ENCODE data around the gene FBXO22. TPM values are rescaled to one million over a fixed set of nuclear protein-coding genes. Genes with fewer than 3 reads are reported as not detected.
"Not testable (repeated sequence)": the region's sequence is repeated elsewhere in the genome, so short reads cannot be mapped to it uniquely, and the experiment has no call there.

Gene FBXO22
- total RNA-seq, 1 donor from 2014 or later, result 29.1 TPM

DNA sequence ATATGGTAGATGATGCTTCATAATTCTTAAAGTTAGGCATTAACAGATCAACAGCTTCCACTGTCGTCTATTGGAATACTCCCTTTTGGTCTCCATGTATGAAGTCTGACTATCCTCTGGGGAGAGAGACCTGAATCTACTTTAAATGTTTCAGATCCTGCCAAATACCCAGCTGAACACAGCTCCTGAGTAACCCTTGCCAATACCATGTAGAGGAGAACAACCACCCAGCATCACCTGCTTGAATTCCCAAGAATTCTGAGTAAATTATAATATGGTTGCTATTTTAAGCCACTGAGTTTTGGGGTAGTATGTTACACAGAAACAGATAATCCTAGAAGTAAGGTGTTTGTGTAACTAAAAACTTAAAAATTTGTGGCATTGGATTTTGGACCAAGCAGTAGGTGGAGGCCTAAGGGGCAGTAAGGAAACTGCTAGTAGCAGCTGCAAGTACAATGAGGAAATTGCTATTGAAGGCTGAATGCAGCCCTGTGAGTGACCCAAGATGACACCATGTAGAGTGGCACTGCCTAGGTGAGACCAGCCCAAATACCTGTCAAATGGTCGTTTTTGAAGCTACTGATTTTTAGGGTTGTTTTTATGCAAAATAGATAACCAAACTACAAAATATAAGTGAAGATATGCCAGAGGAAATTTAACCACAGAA is 77.6 kb downstream of the FBXO22 start:
- no peak for DNase-seq (ENCODE audit: low spot score)

DNA sequence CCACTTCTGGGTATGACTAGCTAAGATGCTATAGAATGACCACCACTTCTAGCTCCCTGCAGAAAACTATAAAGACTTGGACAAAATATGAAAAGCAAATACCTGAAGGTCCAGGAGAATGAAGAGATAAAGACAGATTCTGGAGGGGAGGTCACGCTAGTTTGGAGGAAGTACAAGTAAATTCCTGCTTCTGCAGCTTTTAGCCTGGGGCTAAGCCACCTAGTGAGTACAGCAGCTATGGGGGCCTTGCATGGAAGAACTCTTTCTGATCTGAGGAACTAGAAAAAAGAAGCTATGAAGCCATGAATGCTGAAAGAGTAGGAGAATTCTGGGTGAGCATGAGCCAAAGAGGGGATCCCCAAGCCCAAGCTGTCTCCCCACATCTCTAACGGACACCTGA is 78.8 kb downstream of the FBXO22 start:
- DNase-seq (ENCODE audit: low spot score), result no peak

DNA sequence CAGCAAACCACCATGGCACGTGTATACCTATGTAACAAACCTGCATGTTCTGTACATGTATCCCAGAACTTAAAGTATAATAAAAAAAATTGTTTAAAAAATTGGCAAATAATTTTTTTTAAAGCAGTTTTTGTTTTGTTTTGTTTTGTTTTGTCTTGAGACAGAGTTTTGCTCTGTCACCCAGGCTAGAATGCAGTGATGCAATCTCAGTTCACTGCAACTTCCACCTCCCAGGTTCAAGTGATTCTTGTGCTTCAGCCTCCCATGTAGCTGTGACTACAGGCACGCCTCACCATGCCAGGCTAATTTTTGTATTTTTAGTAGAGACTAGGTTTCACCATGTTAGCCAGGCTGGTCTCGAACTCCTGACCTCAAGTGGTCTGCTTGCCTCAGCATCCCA is 81.0 kb downstream of the FBXO22 start:
- not testable (repeated sequence) for DNase-seq (ENCODE audit: low spot score)

DNA sequence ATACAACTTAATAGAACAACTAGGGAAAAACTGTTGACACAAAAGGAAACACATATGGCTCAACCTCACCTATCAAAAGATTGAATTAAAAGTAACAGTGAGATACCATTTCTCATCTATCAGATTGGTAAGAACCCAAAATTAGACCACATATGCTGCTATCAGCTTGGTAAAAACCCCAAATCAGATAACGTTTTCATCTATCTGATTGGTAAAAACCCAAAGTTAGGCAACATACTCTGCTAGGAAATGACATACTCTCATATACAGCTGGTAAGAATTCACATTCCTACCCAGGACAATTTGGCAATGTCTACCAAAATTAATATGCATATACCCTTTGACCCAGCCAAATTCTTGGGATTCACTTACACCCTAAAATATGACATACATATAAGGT is 82.3 kb downstream of the FBXO22 start:
- no peak for DNase-seq (ENCODE audit: low spot score)

DNA sequence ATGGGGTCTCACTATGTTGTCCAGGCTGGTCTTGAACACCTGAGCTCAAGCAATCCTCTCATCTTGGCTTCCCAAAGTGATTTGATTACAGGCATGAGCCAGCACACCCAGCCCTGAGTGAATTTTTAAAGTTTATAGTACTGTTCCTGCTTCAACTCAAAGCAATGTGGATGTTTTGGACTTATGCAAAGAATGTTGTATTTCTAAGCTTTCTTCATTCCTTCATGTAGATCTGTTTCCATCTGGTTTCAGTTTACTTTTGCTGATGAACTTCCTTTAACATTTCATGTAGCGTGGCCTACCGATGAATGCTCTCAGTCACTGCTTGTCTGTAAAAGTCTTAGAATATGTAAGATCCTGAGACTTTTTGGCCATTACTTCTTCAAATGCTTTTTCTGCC is 85.4 kb downstream of the FBXO22 start:
- no peak for DNase-seq (ENCODE audit: low spot score)

DNA sequence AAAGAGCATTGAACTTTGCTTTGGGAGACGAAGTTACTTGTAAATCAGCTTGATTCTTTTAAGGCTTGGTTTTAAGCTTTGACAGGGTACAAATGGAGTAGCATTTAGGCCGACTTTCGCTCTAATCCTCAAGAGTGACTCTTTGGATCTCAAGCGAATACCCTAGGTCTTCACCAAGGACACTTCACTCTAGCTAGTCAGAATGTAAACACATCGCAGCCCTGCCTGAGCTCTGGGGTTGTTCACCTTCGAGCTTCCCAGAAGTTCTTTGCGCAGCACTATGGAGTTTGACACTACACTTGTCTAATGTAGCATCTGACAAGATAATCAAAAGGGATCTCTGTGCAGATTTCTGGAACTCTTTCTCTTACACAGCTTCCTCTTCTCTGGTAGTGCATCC is 86.2 kb downstream of the FBXO22 start:
- no peak for DNase-seq (ENCODE audit: low spot score)

Other genes with a start within 250 kb of the FBXO22 start
- gene CSPG4, start 191.0 kb upstream of the FBXO22 start, total RNA-seq, result 20.5 TPM
- gene UBE2Q2, start 60.4 kb upstream of the FBXO22 start, total RNA-seq, result 33.7 TPM
- gene NRG4, start 108.5 kb downstream of the FBXO22 start, total RNA-seq, result not detected
- gene TMEM266, start 156.1 kb downstream of the FBXO22 start, total RNA-seq, result 0.26 TPM